Measurements from ENCODE around the gene TMEM135. TPM values are rescaled to one million over a fixed set of nuclear protein-coding genes. Genes with fewer than 3 reads are reported as not detected.

Gene TMEM135
- total RNA-seq, 1 experiment from 2014 or later, result 70.3 TPM

GRCh38 chr11:87083029-87083428 lies 45.3 kb downstream of the TMEM135 start:
- H3K4me1 ChIP-seq (ENCODE audit: insufficient read depth, low read length, poor library complexity, severe bottlenecking), result peaks cover 27% of the 10 kb centered on the region
- intact Hi-C loops (cut with micrococcal nuclease; ENCODE audit: unreplicated experiment), result no loop called here
- POLR2A ChIA-PET (ENCODE audit: low non-redundant PET), result no interaction called here
- no peaks in the 10 kb centered on the region for H3K27me3 ChIP-seq (replicated peaks; ENCODE audit: insufficient read depth, low read depth, low read length, poor library complexity)
- no peaks in the 10 kb centered on the region for H3K9me3 ChIP-seq (ENCODE audit: low read depth, low read length, poor library complexity, severe bottlenecking)
- peak overlapping the region; percentile 52 for H3K27ac ChIP-seq (ENCODE audit: low read depth, low read length, poor library complexity, severe bottlenecking)
- no peak overlapping the region for H3K4me3 ChIP-seq (ENCODE audit: low read depth, low read length, poor library complexity, severe bottlenecking)
- TF ChIP-seq CTCF (conservative IDR thresholded peaks at IDR 0.05; ENCODE audit: low read depth, low read length), result no peak
- TF ChIP-seq EZH2 (IDR thresholded peaks at IDR 0.05; ENCODE audit: borderline replicate concordance, low read depth, low read length, poor library complexity, severe bottlenecking), result no peak
- H3K36me3 ChIP-seq (ENCODE audit: insufficient read depth, low read length, poor library complexity, severe bottlenecking), result peaks cover 18% of the 10 kb centered on the region
- DNase-seq (ENCODE audit: low spot score), result peak; percentile 74
- CTCF ChIA-PET, result interaction anchor here (0.6 to 0.9 kb wide), 2 partner anchors 15 to 206 kb away, joined by 4 to 8 read pairs; no protein-coding TSS in a partner anchor
- BruUV-seq (replicated peaks), result no TSS peak

GRCh38 chr11:87092159-87092558 lies 54.4 kb downstream of the TMEM135 start:
- ChIA-PET CTCF (no interaction called here), POLR2A (ENCODE audit: low non-redundant PET) (no interaction called here)
- intact Hi-C loops (cut with micrococcal nuclease; ENCODE audit: unreplicated experiment), result no loop called here
- no peak overlapping the region for H3K27ac ChIP-seq (ENCODE audit: low read depth, low read length, poor library complexity, severe bottlenecking)
- no peak overlapping the region for H3K4me3 ChIP-seq (ENCODE audit: low read depth, low read length, poor library complexity, severe bottlenecking)
- TF ChIP-seq EZH2 (IDR thresholded peaks at IDR 0.05; ENCODE audit: borderline replicate concordance, low read depth, low read length, poor library complexity, severe bottlenecking) (no peak), CTCF (conservative IDR thresholded peaks at IDR 0.05; ENCODE audit: low read depth, low read length) (no peak)
- peaks cover 19% of the 10 kb centered on the region for H3K9me3 ChIP-seq (ENCODE audit: low read depth, low read length, poor library complexity, severe bottlenecking)
- peaks cover 32% of the 10 kb centered on the region for H3K36me3 ChIP-seq (ENCODE audit: insufficient read depth, low read length, poor library complexity, severe bottlenecking)
- no peaks in the 10 kb centered on the region for H3K4me1 ChIP-seq (ENCODE audit: insufficient read depth, low read length, poor library complexity, severe bottlenecking)
- DNase-seq (ENCODE audit: low spot score), result no peak
- BruUV-seq (replicated peaks), result no TSS peak
- H3K27me3 ChIP-seq (replicated peaks; ENCODE audit: insufficient read depth, low read depth, low read length, poor library complexity), result no peaks in the 10 kb centered on the region

- Histone ChIP-seq H3K27me3 (replicated peaks; ENCODE audit: insufficient read depth, low read depth, low read length, poor library complexity) (no peaks in the 10 kb centered on the region), H3K36me3 (ENCODE audit: insufficient read depth, low read length, poor library complexity, severe bottlenecking) (peaks cover 32% of the 10 kb centered on the region), H3K9me3 (ENCODE audit: low read depth, low read length, poor library complexity, severe bottlenecking) (peaks cover 19% of the 10 kb centered on the region), H3K4me3 (ENCODE audit: low read depth, low read length, poor library complexity, severe bottlenecking) (no peak overlapping the region), H3K4me1 (ENCODE audit: insufficient read depth, low read length, poor library complexity, severe bottlenecking) (peaks cover 1% of the 10 kb centered on the region), H3K27ac (ENCODE audit: low read depth, low read length, poor library complexity, severe bottlenecking) (no peak overlapping the region)
- BruUV-seq (replicated peaks), result no TSS peak
- POLR2A ChIA-PET (ENCODE audit: low non-redundant PET), result no interaction called here
- intact Hi-C loops (cut with micrococcal nuclease; ENCODE audit: unreplicated experiment), result no loop called here
- no peak for TF ChIP-seq EZH2 (IDR thresholded peaks at IDR 0.05; ENCODE audit: borderline replicate concordance, low read depth, low read length, poor library complexity, severe bottlenecking)
- TF ChIP-seq CTCF (conservative IDR thresholded peaks at IDR 0.05; ENCODE audit: low read depth, low read length), result no peak
- DNase-seq (ENCODE audit: low spot score), result no peak
- CTCF ChIA-PET, result no interaction called here
These were observed 54.8 kb downstream of the TMEM135 start for GRCh38 chr11:87092567-87092966.
